ENCODE data around the gene COG7.

The COG7 gene

DNA sequence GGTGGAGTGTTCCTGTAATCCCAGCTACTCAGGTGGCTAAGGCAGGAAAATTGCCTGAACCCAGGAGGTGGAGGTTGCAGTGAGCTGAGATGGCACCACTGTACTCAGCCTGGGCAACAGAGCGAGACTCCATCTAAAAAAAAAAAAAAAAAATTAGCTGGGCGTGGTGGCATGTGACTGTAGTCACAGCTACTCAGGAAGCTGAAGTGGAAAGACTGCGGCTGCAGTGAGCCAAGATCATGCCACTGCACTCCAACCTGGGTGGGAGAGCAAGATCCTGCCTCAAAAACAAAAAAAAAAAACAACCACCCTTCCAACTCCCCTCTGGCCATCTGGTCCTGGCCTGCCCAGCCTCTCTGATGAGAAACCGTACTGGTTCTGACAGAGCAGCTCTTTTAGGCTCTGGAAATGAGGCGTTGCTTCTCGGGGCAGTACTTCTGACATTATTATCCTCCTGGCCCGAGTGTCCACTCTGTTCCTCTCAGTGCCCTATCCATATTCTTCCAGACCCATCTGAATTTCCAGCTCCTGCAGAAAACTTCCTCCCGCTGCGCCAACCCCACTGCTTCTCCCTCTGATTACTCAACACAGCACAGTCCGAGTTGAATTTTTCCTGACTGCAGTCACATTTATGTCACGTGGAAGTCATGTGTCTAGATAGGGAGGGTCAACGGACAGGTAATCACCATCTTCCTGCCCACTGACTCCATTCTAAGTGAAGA lies 44.0 kb upstream of the COG7 start:
- ATAC-seq, result peak; percentile 28
- TF ChIP-seq ARNTL (CRISPR knock-in tag; IDR thresholded peaks at IDR 0.05; ENCODE audit: borderline replicate concordance, low read depth), result no peak

DNA sequence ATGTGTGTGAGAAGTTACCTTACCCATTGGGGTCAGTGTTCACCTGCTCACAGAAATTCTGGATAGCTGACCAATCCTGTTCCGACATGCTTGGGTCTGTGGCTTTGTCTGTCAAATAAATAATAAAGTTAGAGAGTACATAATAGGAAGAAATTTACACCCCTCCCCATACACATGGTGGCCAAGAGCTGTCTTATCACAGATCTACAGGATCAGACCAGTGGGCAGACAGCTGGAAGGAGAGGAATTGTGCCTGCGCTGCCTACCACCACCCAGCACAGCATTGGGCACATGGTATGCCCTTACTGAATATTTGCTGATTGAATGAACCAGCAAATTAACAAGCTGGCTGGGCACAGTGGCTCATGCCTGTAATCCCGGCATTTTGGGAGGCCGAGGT lies 42.7 kb upstream of the COG7 start:
- no peak for ATAC-seq
- TF ChIP-seq SNAI2 (CRISPR knock-in tag; IDR thresholded peaks at IDR 0.05) (no peak), PPARA (CRISPR knock-in tag; IDR thresholded peaks at IDR 0.05; ENCODE audit: borderline replicate concordance) (no peak), RARB (CRISPR knock-in tag; IDR thresholded peaks at IDR 0.05) (no peak)
- TF ChIP-seq, protein P1, sequence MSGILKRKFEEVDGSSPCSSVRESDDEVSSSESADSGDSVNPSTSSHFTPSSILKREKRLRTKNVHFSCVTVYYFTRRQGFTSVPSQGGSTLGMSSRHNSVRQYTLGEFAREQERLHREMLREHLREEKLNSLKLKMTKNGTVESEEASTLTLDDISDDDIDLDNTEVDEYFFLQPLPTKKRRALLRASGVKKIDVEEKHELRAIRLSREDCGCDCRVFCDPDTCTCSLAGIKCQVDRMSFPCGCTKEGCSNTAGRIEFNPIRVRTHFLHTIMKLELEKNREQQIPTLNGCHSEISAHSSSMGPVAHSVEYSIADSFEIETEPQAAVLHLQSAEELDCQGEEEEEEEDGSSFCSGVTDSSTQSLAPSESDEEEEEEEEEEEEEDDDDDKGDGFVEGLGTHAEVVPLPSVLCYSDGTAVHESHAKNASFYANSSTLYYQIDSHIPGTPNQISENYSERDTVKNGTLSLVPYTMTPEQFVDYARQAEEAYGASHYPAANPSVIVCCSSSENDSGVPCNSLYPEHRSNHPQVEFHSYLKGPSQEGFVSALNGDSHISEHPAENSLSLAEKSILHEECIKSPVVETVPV (CRISPR knock-in tag; IDR thresholded peaks at IDR 0.05), result no peak

DNA sequence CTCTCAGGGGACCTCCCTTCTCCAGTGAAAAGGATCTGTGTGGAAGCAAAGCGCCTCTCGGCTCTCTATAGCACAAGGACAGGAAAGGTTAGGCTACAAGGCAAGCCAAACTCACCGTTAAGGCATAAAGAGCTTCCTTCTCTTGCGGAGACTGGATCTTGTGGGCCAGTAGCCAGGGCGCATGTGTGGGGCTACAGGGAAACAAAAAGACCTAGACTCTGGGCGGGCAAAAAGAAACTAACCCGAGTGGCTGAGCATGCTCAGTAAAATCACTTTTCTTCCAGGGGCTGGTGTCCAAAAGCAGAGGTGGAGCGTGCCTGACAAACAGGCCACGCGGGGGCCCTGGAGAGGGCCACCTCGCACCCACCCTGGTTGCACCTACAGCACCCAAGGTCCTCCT lies 41.2 kb upstream of the COG7 start:
- ATAC-seq, result no peak
- TF ChIP-seq GLIS3 (CRISPR knock-in tag; IDR thresholded peaks at IDR 0.05) (no peak), SNAI2 (CRISPR knock-in tag; IDR thresholded peaks at IDR 0.05) (no peak), ZNF565 (CRISPR knock-in tag; conservative IDR thresholded peaks at IDR 0.05; ENCODE audit: low read depth) (no peak), ZNF8 (CRISPR knock-in tag; IDR thresholded peaks at IDR 0.05) (no peak), ESRRG (CRISPR knock-in tag; IDR thresholded peaks at IDR 0.05) (no peak), PPARA (CRISPR knock-in tag; IDR thresholded peaks at IDR 0.05; ENCODE audit: borderline replicate concordance) (no peak), ZC3H10 (CRISPR knock-in tag; IDR thresholded peaks at IDR 0.05) (no peak), OSR1 (CRISPR knock-in tag; IDR thresholded peaks at IDR 0.05) (no peak), CSDC2 (CRISPR knock-in tag; IDR thresholded peaks at IDR 0.05) (no peak), ZFP30 (CRISPR knock-in tag; IDR thresholded peaks at IDR 0.05) (no peak), BACH2 (CRISPR knock-in tag; IDR thresholded peaks at IDR 0.05; ENCODE audit: borderline replicate concordance) (no peak), TCF4 (CRISPR knock-in tag; IDR thresholded peaks at IDR 0.05; ENCODE audit: borderline replicate concordance) (no peak), RARB (CRISPR knock-in tag; IDR thresholded peaks at IDR 0.05) (no peak), ARNTL (CRISPR knock-in tag; IDR thresholded peaks at IDR 0.05; ENCODE audit: borderline replicate concordance, low read depth) (no peak), ZNF70 (CRISPR knock-in tag; IDR thresholded peaks at IDR 0.05) (no peak), ZFP3 (CRISPR knock-in tag; IDR thresholded peaks at IDR 0.05) (no peak)
- TF ChIP-seq, protein P2, sequence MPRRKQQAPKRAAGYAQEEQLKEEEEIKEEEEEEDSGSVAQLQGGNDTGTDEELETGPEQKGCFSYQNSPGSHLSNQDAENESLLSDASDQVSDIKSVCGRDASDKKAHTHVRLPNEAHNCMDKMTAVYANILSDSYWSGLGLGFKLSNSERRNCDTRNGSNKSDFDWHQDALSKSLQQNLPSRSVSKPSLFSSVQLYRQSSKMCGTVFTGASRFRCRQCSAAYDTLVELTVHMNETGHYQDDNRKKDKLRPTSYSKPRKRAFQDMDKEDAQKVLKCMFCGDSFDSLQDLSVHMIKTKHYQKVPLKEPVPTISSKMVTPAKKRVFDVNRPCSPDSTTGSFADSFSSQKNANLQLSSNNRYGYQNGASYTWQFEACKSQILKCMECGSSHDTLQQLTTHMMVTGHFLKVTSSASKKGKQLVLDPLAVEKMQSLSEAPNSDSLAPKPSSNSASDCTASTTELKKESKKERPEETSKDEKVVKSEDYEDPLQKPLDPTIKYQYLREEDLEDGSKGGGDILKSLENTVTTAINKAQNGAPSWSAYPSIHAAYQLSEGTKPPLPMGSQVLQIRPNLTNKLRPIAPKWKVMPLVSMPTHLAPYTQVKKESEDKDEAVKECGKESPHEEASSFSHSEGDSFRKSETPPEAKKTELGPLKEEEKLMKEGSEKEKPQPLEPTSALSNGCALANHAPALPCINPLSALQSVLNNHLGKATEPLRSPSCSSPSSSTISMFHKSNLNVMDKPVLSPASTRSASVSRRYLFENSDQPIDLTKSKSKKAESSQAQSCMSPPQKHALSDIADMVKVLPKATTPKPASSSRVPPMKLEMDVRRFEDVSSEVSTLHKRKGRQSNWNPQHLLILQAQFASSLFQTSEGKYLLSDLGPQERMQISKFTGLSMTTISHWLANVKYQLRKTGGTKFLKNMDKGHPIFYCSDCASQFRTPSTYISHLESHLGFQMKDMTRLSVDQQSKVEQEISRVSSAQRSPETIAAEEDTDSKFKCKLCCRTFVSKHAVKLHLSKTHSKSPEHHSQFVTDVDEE (CRISPR knock-in tag; IDR thresholded peaks at IDR 0.05), result no peak
- TF ChIP-seq, protein P1 (CRISPR knock-in tag; IDR thresholded peaks at IDR 0.05), result no peak
- TF ChIP-seq, protein P3, sequence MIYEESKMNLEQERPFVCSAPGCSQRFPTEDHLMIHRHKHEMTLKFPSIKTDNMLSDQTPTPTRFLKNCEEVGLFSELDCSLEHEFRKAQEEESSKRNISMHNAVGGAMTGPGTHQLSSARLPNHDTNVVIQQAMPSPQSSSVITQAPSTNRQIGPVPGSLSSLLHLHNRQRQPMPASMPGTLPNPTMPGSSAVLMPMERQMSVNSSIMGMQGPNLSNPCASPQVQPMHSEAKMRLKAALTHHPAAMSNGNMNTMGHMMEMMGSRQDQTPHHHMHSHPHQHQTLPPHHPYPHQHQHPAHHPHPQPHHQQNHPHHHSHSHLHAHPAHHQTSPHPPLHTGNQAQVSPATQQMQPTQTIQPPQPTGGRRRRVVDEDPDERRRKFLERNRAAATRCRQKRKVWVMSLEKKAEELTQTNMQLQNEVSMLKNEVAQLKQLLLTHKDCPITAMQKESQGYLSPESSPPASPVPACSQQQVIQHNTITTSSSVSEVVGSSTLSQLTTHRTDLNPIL (CRISPR knock-in tag; IDR thresholded peaks at IDR 0.05; ENCODE audit: low read depth), result no peak
- TF ChIP-seq, protein P4, sequence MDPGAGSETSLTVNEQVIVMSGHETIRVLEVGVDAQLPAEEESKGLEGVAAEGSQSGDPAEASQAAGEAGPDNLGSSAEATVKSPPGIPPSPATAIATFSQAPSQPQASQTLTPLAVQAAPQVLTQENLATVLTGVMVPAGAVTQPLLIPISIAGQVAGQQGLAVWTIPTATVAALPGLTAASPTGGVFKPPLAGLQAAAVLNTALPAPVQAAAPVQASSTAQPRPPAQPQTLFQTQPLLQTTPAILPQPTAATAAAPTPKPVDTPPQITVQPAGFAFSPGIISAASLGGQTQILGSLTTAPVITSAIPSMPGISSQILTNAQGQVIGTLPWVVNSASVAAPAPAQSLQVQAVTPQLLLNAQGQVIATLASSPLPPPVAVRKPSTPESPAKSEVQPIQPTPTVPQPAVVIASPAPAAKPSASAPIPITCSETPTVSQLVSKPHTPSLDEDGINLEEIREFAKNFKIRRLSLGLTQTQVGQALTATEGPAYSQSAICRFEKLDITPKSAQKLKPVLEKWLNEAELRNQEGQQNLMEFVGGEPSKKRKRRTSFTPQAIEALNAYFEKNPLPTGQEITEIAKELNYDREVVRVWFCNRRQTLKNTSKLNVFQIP (CRISPR knock-in tag; IDR thresholded peaks at IDR 0.05; ENCODE audit: borderline replicate concordance, low read depth), result no peak
